Activated T-helper 9 cell treated with anti-CD3 and anti-CD28 coated beads, Interleukin-2, amount 50 U/mL, for 16 hours (primary cell): ENCODE results near the gene OXTR.

ENCODE experiments used
- DNase-seq: peaks from one replicate; pipeline ENCODE4 v3.0.0-alpha.2; 2020; ENCODE audit warnings: low read depth

OXTR gene

DNA sequence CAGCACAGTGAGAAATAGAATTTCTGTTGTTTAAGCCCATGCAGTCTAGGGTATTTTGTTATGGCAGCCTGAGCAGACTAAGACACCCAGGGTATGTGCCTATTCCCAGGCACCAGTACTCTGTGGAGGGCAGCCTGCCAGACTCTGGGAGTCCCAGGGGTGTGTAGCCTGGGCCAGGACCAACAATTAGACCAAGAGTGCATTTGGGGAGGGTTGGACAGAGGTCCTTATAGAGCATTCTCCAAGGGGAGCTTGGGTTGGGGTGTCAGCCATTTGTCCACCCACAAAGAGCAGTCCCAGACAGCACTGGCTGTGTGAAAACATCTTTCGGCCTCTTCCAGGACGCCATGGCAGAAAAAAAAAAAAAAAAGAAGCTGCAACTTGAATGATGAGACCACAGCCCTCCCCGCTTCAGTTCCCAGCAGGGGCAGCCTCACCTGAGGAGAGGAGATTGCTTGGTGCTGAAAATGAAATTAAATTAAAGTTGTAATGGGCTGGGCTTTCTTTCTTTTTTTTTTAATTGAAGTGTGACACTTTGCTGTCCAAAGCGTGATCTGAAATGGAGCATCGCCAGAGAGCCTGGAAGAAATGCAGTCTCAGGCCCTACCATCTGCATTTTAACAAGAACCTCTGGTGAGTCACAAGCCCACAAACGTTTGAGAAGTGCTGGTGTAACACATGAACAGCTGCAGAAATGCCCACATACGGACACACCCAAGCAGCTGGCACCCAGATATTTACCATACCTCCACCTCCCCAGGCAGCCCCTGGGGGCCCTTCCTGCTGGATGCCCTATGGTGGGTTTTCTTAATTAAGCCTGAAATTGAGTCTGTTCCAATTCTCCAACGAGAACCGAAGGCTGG, 57.1 kb downstream of the OXTR start:
- no peak for DNase-seq

GRCh38 chr3:8709801-8710507, 59.5 kb downstream of the OXTR start:
- no peak for DNase-seq

GRCh38 chr3:8709287-8709686, 60.1 kb downstream of the OXTR start:
- no peak for DNase-seq

- DNase-seq = no peak
These were observed 63.8 kb downstream of the OXTR start for GRCh38 chr3:8705575-8705974.

GRCh38 chr3:8702560-8702959, 66.9 kb downstream of the OXTR start:
- DNase-seq = no peak
